H9 (cell line): Measurements from ENCODE around the gene NTRK2. TPM values are rescaled to one million over a fixed set of nuclear protein-coding genes. Genes with fewer than 3 reads are reported as not detected.
A peak's percentile ranks its signal among the peaks of the same experiment; 100 is the strongest.

Experiments
- DNase-seq: peaks from one replicate; pipeline ENCODE4 v3.0.0-alpha.2; 2017
- H2AFZ ChIP-seq: one replicate; pipeline ENCODE4 v1.6.1; 2013; ENCODE audit warnings: mild to moderate bottlenecking, low read length, control low read depth, moderate library complexity
- H2AK5ac ChIP-seq: 2 replicates; pipeline ENCODE4 v1.6.1; 2013; ENCODE audit warnings: low read length, control low read depth, mixed read lengths; ENCODE audit not compliant: insufficient read length
- H2BK120ac ChIP-seq: one replicate; pipeline ENCODE4 v1.6.1; 2013; ENCODE audit warnings: low read depth, mild to moderate bottlenecking, low read length, control low read depth, inconsistent platforms; ENCODE audit not compliant: poor library complexity, severe bottlenecking
- H2BK12ac ChIP-seq: 2 replicates; pipeline ENCODE4 v1.6.1; 2013; ENCODE audit warnings: low read length, control low read depth, mixed read lengths, low read depth; ENCODE audit not compliant: insufficient read length
- H2BK15ac ChIP-seq: 2 replicates; pipeline ENCODE4 v1.6.1; 2013; ENCODE audit warnings: low read depth, low read length, control low read depth
- H2BK20ac ChIP-seq: one replicate; pipeline ENCODE4 v1.6.1; 2013; ENCODE audit warnings: low read depth, mild to moderate bottlenecking, low read length, control low read depth, inconsistent platforms; ENCODE audit not compliant: poor library complexity, severe bottlenecking
- H2BK5ac ChIP-seq: 2 replicates; pipeline ENCODE4 v1.6.1; 2013; ENCODE audit warnings: low read length, control low read depth, mixed read lengths; ENCODE audit not compliant: insufficient read length
- H3K14ac ChIP-seq: 2 replicates; pipeline ENCODE4 v1.6.1; 2013; ENCODE audit warnings: low read length, control low read depth; ENCODE audit not compliant: insufficient read depth
- H3K18ac ChIP-seq: 2 replicates; pipeline ENCODE4 v1.6.1; 2013; ENCODE audit warnings: low read depth, mild to moderate bottlenecking, mixed read lengths, low read length, control low read depth; ENCODE audit not compliant: insufficient read length
- H3K23ac ChIP-seq: 2 replicates; pipeline ENCODE4 v1.6.1; 2013; ENCODE audit warnings: low read length, control low read depth, mixed read lengths, low read depth; ENCODE audit not compliant: insufficient read length
- H3K23me2 ChIP-seq: 2 replicates; pipeline ENCODE4 v1.6.1; 2013; ENCODE audit warnings: low read depth, mild to moderate bottlenecking, mixed read lengths, low read length, control low read depth; ENCODE audit not compliant: insufficient read length, poor library complexity, severe bottlenecking
- H3K27ac ChIP-seq: 2 replicates; pipeline ENCODE4 v1.5.1; 2013; ENCODE audit warnings: low read length, control low read depth, mixed read lengths, low read depth; ENCODE audit not compliant: insufficient read length
- H3K27me3 ChIP-seq: 2 replicates; pipeline ENCODE4 v1.6.1; 2013; ENCODE audit warnings: low read length, control low read depth, inconsistent platforms; ENCODE audit not compliant: insufficient read depth
- H3K4ac ChIP-seq: 2 replicates; pipeline ENCODE4 v1.6.1; 2013; ENCODE audit warnings: low read depth, mild to moderate bottlenecking, control low read depth, inconsistent platforms, low read length, moderate library complexity
- H3K4me1 ChIP-seq: 2 replicates; pipeline ENCODE4 v1.6.1; 2013; ENCODE audit warnings: low read length, control low read depth, inconsistent platforms; ENCODE audit not compliant: insufficient read depth
- H3K4me2 ChIP-seq: 2 replicates; pipeline ENCODE4 v1.6.1; 2013; ENCODE audit warnings: low read length, control low read depth, mixed read lengths; ENCODE audit not compliant: insufficient read length, insufficient read depth
- H3K56ac ChIP-seq: 2 replicates; pipeline ENCODE4 v1.6.1; 2013; ENCODE audit warnings: low read depth, mild to moderate bottlenecking, mixed read lengths, low read length, control low read depth; ENCODE audit not compliant: insufficient read length
- H3K79me1 ChIP-seq: 2 replicates; pipeline ENCODE4 v1.6.1; 2013; ENCODE audit warnings: low read depth, mild to moderate bottlenecking, moderate library complexity, low read length, control low read depth, inconsistent platforms; ENCODE audit not compliant: insufficient read depth, poor library complexity, severe bottlenecking
- H3K79me2 ChIP-seq: 2 replicates; pipeline ENCODE4 v1.6.1; 2013; ENCODE audit warnings: low read length, control low read depth, inconsistent platforms; ENCODE audit not compliant: insufficient read depth
- H3K9ac ChIP-seq: 2 replicates; pipeline ENCODE4 v1.6.1; 2013; ENCODE audit warnings: low read length, control low read depth, mixed read lengths; ENCODE audit not compliant: insufficient read length; ENCODE audit errors: extremely low read depth
- H3K9me3 ChIP-seq: one replicate; pipeline ENCODE4 v1.6.1; 2013; ENCODE audit warnings: low read depth, low read length, inconsistent platforms; ENCODE audit not compliant: control insufficient read depth
- H3T11ph ChIP-seq: one replicate; pipeline ENCODE4 v1.6.1; 2013; ENCODE audit warnings: mild to moderate bottlenecking, low read length, control low read depth, inconsistent platforms
- H4K20me1 ChIP-seq: one replicate; pipeline ENCODE4 v1.6.1; 2013; ENCODE audit not compliant: control insufficient read depth, insufficient read length, insufficient read depth
- H4K5ac ChIP-seq: 2 replicates; pipeline ENCODE4 v1.6.1; 2013; ENCODE audit warnings: low read depth, mild to moderate bottlenecking, mixed read lengths, low read length, control low read depth; ENCODE audit not compliant: insufficient read length
- H4K8ac ChIP-seq: replicated peaks from 2 replicates; pipeline ENCODE4 v1.6.1; 2013; ENCODE audit warnings: low read length, control low read depth, mixed read lengths, low read depth; ENCODE audit not compliant: insufficient read length
- H4K91ac ChIP-seq: 2 replicates; pipeline ENCODE4 v1.6.1; 2013; ENCODE audit warnings: low read depth, mild to moderate bottlenecking, moderate library complexity, mixed read lengths, low read length, control low read depth; ENCODE audit not compliant: insufficient read length
- H3K27ac Mint-ChIP-seq, 3 experiments: 2 replicates in 2 of 3; 3 replicates in 1 of 3; pipeline ENCODE4 v1.8.0; 2020 to 2021; ENCODE audit warnings: mixed read lengths in 3 of 3, mild to moderate bottlenecking in 1 of 3, moderate library complexity in 1 of 3
- H3K27me3 Mint-ChIP-seq: 2 replicates; pipeline ENCODE4 v1.8.0; 2021; ENCODE audit warnings: low read depth, mild to moderate bottlenecking, moderate library complexity, mixed read lengths
- H3K36me3 Mint-ChIP-seq, 3 experiments: 2 replicates in 2 of 3; 3 replicates in 1 of 3; pipeline ENCODE4 v1.8.0; 2020 to 2021; ENCODE audit warnings: low read depth in 3 of 3, mixed read lengths in 3 of 3; ENCODE audit not compliant: insufficient read depth in 1 of 3
- H3K4me1 Mint-ChIP-seq, 2 experiments: 2 replicates each; pipeline ENCODE4 v1.8.0; 2020; ENCODE audit warnings: mixed read lengths in 2 of 2
- H3K4me3 Mint-ChIP-seq, 2 experiments: 2 replicates in 1 of 2; 3 replicates in 1 of 2; pipeline ENCODE4 v1.8.0; 2020 to 2021; ENCODE audit warnings: mild to moderate bottlenecking in 2 of 2, mixed read lengths in 2 of 2, moderate library complexity in 1 of 2
- H3K9me3 Mint-ChIP-seq, 2 experiments: 2 replicates in 1 of 2; 3 replicates in 1 of 2; pipeline ENCODE4 v1.8.0; 2020; ENCODE audit warnings: mild to moderate bottlenecking in 2 of 2, mixed read lengths in 2 of 2, moderate library complexity in 1 of 2
- WGBS: extraction: QIAGEN DNeasy Blood & Tissue Kit; methylation state at CpG from one replicate; pipeline ENCODE4 v1.1.7; 2013; ENCODE audit warnings: missing lambda C conversion rate, low lambda C conversion rate, mixed read lengths; ENCODE audit not compliant: insufficient read length; ENCODE audit errors: extremely low coverage; 5-methylcytosine and 5-hydroxymethylcytosine counted together
- total RNA-seq: library from RNA; stranded (reverse); gene quantifications from 2 replicates; pipeline ENCODE4 v1.2.1, GENCODE V29; 2021
- TF ChIP-seq, protein P1 (sequence below): fragments of 200-600 bp; sonication (generic); conservative IDR thresholded peaks from 3 replicates; pipeline ENCODE4 v1.8.0; 2021; ENCODE audit warnings: antibody characterized with exemption, mild to moderate bottlenecking

NTRK2 gene
- total RNA-seq, 1 experiment from 2014 or later = 0.02 TPM

DNA sequence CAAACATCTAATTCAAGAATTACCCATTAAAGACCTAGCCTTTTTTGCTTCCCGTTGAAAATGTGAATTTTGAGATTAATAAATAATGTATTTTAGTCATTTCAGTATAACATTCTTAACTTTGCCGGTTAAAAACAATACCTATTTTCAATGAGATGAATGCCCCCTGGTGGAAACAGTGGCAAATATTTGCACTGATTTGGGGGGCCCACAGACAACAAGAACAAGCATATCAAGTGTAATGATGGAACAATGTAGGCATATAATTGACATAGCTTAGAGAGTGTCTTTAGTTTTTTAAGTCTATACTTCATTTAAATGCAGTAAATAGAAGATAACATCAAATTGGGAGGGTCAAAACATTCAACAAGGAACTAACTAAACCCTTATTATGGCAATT lies 111.9 kb downstream of the NTRK2 start:
- H2BK5ac ChIP-seq = no peak overlapping the region
- Mint-ChIP-seq H3K27me3 (no peaks in the 10 kb centered on the region), H3K4me3 (no peak overlapping the region), H3K9me3 (no peaks in the 10 kb centered on the region), H3K4me1 (no peaks in the 10 kb centered on the region), H3K36me3 (no peaks in the 10 kb centered on the region), H3K27ac (no peak overlapping the region)
- H3K23me2 ChIP-seq = no peaks in the 10 kb centered on the region
- H2BK20ac ChIP-seq = no peak overlapping the region
- H3K79me1 ChIP-seq = no peaks in the 10 kb centered on the region
- no peaks in the 10 kb centered on the region for H3K4me1 ChIP-seq
- no peaks in the 10 kb centered on the region for H4K20me1 ChIP-seq
- H2BK120ac ChIP-seq = no peak overlapping the region
- H4K5ac ChIP-seq = no peak overlapping the region
- no peaks in the 10 kb centered on the region for H3K79me2 ChIP-seq
- TF ChIP-seq, protein P1, sequence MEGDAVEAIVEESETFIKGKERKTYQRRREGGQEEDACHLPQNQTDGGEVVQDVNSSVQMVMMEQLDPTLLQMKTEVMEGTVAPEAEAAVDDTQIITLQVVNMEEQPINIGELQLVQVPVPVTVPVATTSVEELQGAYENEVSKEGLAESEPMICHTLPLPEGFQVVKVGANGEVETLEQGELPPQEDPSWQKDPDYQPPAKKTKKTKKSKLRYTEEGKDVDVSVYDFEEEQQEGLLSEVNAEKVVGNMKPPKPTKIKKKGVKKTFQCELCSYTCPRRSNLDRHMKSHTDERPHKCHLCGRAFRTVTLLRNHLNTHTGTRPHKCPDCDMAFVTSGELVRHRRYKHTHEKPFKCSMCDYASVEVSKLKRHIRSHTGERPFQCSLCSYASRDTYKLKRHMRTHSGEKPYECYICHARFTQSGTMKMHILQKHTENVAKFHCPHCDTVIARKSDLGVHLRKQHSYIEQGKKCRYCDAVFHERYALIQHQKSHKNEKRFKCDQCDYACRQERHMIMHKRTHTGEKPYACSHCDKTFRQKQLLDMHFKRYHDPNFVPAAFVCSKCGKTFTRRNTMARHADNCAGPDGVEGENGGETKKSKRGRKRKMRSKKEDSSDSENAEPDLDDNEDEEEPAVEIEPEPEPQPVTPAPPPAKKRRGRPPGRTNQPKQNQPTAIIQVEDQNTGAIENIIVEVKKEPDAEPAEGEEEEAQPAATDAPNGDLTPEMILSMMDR = peak; percentile 76
- no peak overlapping the region for H2AK5ac ChIP-seq
- 100% methylated on average over 1 of the region's 2 CpGs for WGBS
- DNase-seq = no peak
- H4K8ac ChIP-seq = no peak overlapping the region
- no peaks in the 10 kb centered on the region for H3K27me3 ChIP-seq
- H3K9ac ChIP-seq = no peak overlapping the region
- H2AFZ ChIP-seq = no peak overlapping the region
- no peak overlapping the region for H3K27ac ChIP-seq
- H3K4ac ChIP-seq = no peak overlapping the region
- no peak overlapping the region for H3K23ac ChIP-seq
- no peak overlapping the region for H4K91ac ChIP-seq
- no peaks in the 10 kb centered on the region for H3K9me3 ChIP-seq
- no peak overlapping the region for H3K14ac ChIP-seq
- H3T11ph ChIP-seq = no peak overlapping the region
- H3K56ac ChIP-seq = no peak overlapping the region
- H2BK15ac ChIP-seq = no peak overlapping the region
- no peak overlapping the region for H2BK12ac ChIP-seq
- no peak overlapping the region for H3K18ac ChIP-seq
- no peak overlapping the region for H3K4me2 ChIP-seq
